G401 (cell line): ENCODE results near the gene ADGRL1. TPM values are rescaled to one million over a fixed set of nuclear protein-coding genes. Genes with fewer than 3 reads are reported as not detected.
A peak's percentile ranks its signal among the peaks of the same experiment; 100 is the strongest.
"Not testable (repeated sequence)": the region's sequence is repeated elsewhere in the genome, so short reads cannot be mapped to it uniquely, and the experiment has no call there.

Source experiments
- DNase-seq: peaks from one replicate; pipeline ENCODE4 v3.0.0-alpha.2; 2015; ENCODE audit warnings: low spot score
- in situ Hi-C: cut with HindIII; loops from 2 replicates; pipeline ENCODE4 v1.10.0; 2016; ENCODE audit warnings: low sequenced_read_pairs, mixed read lengths
- total RNA-seq: library from RNA; depleted of rRNA; stranded (reverse); fragments of >200 nt; shearing (Covaris generic); gene quantifications from 2 replicates; pipeline ENCODE4 v1.2.3, GENCODE V29; 2014

The ADGRL1 gene
- total RNA-seq, 1 experiment from 2014 or later = 20.5 TPM

GRCh38 chr19:14222886-14223285 lies 16.9 kb upstream of the ADGRL1 start:
- DNase-seq = no peak
- in situ Hi-C loops = no loop called here

GRCh38 chr19:14221345-14221744 lies 15.4 kb upstream of the ADGRL1 start:
- in situ Hi-C loops, DNase-seq: not testable (repeated sequence)

GRCh38 chr19:14218620-14219330 lies 12.8 kb upstream of the ADGRL1 start:
- in situ Hi-C loops = no loop called here
- DNase-seq = no peak

- in situ Hi-C loops, DNase-seq: not testable (repeated sequence)
Observed at GRCh38 chr19:14217886-14218285, 11.9 kb upstream of the ADGRL1 start.

GRCh38 chr19:14214580-14214979 lies 8.6 kb upstream of the ADGRL1 start:
- in situ Hi-C loops = no loop called here
- DNase-seq = no peak

- DNase-seq, in situ Hi-C loops: not testable (repeated sequence)
Observed at GRCh38 chr19:14210182-14210581, 4.2 kb upstream of the ADGRL1 start.

DNA sequence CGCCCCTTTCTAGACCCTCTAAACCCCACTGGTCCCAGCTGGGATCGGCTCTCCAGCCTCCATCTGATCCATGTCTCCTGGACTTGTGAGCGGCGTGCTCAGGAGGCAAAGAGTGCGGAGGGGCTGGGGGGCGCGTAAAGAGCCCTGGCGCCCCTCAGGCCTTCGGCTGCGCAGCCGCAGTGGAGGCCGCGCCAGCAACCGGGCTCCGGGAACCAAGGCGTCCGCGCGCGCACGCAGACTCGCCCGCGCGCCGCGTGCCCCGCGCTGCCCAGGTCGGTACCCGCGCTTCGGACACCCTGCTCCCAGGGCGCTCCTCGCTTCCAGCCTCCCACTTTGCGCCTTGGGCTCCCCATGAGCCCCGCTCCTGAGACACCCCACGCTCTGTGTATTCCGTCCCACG lies 3.4 kb upstream of the ADGRL1 start:
- peak; percentile 55 for DNase-seq
- in situ Hi-C loops = not testable (repeated sequence)

- in situ Hi-C loops, DNase-seq: not testable (repeated sequence)
Observed at GRCh38 chr19:14208496-14208895, 2.5 kb upstream of the ADGRL1 start.

GRCh38 chr19:14207796-14208195 lies 1.8 kb upstream of the ADGRL1 start:
- in situ Hi-C loops, DNase-seq: not testable (repeated sequence)

GRCh38 chr19:14206737-14207726 lies 1.1 kb upstream of the ADGRL1 start:
- DNase-seq = peak; percentile 98
- in situ Hi-C loops = not testable (repeated sequence)

DNA sequence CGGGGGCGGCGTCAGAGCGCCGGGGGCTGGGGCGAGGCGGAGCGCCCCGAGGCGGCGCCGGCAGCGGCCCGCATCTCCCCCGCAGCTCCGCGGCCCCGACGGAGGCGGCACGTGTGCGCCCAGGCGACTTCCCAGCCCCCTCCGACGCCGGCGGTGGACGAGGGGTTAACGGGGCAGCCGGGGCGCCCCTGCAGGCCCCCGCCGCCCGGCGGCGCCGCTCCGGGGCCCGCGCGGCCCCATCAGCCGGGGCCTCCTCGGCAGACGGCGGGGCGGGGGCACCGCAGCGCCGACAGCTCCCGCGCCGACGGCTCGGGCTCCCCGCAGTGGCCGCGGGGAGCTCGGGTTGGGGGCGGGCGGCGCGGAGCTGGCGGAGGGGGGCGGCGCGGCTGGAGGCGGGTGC lies 339 bp upstream of the ADGRL1 start:
- in situ Hi-C loops, DNase-seq: not testable (repeated sequence)

DNA sequence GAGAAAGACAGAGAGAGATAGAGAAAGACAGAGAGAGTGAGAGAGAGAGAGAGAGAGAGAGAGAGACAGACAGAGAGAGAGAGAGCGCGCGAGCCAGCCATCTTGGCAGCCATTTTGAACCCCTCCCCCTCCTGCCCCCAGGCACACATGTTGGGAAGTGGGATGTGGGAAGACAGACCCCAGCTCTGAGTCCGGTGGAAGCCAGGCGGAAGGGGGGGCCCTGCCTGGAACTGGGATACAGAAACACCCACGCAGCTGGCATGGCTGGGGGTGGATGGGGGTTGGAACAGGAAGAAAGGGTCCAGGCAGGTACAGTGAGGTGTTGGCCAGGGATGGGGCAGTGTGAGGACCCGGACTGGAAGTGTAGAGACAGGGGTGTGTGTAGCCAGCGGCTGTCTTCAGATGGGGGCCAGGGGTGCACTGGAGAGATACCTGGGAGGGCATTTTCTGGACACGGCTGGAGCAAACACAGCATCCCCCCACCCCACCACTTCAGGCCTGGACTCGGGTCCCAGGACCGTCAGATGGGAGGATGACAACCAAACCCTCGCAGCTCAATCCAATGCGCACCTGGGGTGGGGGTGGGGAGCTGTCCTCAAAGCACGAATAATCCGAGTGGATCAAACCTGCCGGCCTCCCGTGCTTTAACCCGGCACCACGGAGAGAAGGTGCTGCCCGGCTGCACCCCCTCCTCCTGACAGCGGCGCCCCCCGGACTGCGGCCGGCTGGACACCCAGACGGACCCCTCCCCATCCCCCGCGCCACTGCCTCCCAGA lies 1.1 kb downstream of the ADGRL1 start:
- in situ Hi-C loops, DNase-seq: not testable (repeated sequence)

GRCh38 chr19:14204219-14204618 lies 1.8 kb downstream of the ADGRL1 start:
- DNase-seq, in situ Hi-C loops: not testable (repeated sequence)

DNA sequence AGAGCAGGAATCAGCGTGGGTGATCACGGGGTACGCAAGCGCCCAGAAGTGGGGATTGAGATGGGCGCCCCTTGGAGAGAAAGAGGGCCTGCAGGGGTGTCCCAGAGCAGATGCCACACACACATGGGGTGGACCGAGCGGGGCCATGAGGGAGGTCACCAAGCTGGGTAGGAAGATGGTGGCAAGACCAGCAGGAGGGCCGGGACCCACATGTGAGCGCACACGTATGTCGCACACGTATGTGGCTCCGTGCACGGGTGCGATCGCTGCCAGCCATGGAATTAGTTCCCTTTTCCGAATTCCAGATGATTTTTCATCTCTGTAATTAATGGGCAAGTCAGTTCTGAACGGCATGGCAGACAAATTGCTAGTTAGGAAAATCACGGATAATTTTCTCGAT lies 2.2 kb downstream of the ADGRL1 start:
- DNase-seq, in situ Hi-C loops: not testable (repeated sequence)

DNA sequence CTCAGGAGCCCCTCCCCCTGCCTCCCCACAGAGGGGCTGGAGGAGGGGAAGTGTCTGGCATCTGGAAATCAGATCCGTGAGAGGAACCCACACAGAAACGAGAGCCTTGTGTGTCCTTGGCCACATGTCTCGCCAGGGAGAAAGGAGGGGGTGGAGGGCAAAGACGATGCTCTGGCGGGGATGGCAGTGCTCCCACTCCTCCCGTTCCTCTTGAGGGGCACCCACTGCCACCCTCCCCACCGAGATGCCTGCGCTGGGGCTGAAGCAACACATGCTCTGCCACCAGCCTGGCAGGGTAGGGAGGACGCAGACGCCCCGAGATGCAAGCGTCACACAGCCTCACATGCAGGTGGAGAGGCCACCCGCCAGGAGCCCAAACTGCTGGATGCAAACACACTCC lies 2.8 kb downstream of the ADGRL1 start:
- no peak for DNase-seq
- in situ Hi-C loops = no loop called here

DNA sequence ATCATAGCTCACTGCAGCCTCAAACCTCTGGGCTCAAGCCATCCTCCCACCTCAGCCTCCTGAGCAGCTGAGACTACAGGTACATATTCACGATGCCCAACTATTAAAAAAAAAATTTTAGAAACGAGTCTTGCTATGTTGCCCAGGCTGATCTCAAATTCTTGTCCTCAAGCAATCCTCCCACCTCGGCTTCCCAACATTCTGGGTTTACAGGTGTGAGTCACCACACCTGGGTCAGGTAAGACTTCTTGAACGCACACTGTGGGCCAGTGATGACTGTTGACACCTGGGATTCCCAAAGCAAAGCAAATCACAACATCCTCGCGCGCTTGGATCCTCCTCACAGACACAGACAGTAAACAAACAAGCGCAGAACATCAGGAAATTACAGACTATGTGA lies 4.5 kb downstream of the ADGRL1 start:
- in situ Hi-C loops, DNase-seq: not testable (repeated sequence)

- in situ Hi-C loops = not testable (repeated sequence)
Observed at GRCh38 chr19:14200147-14200841, 5.7 kb downstream of the ADGRL1 start.

More at GRCh38 chr19:14200147-14200841, 5.7 kb downstream of the ADGRL1 start:
- DNase-seq = peak; percentile 44
